Fibroblast of the aortic adventitia (primary cell): ENCODE results near the gene PRORP. TPM values are rescaled to one million over a fixed set of nuclear protein-coding genes. Genes with fewer than 3 reads are reported as not detected.

Experiments used
- DNase-seq: peaks from one replicate; pipeline ENCODE4 v3.0.0-alpha.2; 2010; ENCODE audit warnings: low read depth
- H3K4me3 ChIP-seq: 2 replicates; pipeline ENCODE4 v1.5.1; 2011; ENCODE audit warnings: low read depth, mild to moderate bottlenecking, control low read depth, low read length, moderate library complexity
- total RNA-seq: library from RNA; depleted of rRNA; stranded (reverse); fragments of >200 nt; gene quantifications from 2 replicates; pipeline ENCODE4 v1.2.3, GENCODE V29; 2012; ENCODE audit warnings: low replicate concordance
- TF ChIP-seq, protein P1 (sequence below): IDR thresholded peaks from 2 replicates; pipeline ENCODE4 v1.5.1; 2011; ENCODE audit warnings: mild to moderate bottlenecking, low read length, control low read depth, inconsistent platforms; ENCODE audit not compliant: insufficient read depth

The PRORP gene
- total RNA-seq, 1 donor: 36.2 TPM

DNA sequence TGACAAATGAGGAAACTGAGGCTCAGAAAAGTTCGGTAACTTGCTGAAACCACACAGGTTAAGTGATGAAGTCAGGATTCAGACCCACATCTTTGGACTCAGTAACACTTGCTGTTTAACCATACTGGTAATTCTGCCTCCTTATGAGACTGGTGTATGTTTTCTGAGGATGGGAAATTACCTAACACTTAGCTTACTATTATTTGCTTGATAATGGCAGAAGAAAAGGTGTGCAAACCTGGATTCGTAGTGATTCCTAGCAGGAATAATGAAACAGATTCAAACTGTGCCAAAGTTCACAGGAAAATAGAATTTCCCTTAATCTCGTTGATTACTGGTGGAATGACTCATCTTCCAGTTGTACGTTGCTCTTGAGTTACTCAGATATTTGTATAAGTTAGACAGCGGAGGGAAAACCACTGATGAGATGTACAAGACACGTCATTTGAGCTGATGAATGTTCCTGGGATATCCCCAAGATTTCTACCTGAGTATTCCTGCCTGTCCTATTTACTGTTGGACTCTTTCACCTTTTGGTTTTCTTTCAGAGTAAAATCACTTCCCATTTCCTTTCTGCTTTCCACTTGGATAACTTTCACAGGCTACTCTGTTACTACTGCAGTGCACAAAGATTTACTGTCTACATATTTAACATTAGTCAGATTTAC lies 37.5 kb downstream of the PRORP start:
- DNase-seq: peak; percentile 87
- TF ChIP-seq, protein P1, sequence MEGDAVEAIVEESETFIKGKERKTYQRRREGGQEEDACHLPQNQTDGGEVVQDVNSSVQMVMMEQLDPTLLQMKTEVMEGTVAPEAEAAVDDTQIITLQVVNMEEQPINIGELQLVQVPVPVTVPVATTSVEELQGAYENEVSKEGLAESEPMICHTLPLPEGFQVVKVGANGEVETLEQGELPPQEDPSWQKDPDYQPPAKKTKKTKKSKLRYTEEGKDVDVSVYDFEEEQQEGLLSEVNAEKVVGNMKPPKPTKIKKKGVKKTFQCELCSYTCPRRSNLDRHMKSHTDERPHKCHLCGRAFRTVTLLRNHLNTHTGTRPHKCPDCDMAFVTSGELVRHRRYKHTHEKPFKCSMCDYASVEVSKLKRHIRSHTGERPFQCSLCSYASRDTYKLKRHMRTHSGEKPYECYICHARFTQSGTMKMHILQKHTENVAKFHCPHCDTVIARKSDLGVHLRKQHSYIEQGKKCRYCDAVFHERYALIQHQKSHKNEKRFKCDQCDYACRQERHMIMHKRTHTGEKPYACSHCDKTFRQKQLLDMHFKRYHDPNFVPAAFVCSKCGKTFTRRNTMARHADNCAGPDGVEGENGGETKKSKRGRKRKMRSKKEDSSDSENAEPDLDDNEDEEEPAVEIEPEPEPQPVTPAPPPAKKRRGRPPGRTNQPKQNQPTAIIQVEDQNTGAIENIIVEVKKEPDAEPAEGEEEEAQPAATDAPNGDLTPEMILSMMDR: no peak
- H3K4me3 ChIP-seq: peak overlapping the region; percentile 3

DNA sequence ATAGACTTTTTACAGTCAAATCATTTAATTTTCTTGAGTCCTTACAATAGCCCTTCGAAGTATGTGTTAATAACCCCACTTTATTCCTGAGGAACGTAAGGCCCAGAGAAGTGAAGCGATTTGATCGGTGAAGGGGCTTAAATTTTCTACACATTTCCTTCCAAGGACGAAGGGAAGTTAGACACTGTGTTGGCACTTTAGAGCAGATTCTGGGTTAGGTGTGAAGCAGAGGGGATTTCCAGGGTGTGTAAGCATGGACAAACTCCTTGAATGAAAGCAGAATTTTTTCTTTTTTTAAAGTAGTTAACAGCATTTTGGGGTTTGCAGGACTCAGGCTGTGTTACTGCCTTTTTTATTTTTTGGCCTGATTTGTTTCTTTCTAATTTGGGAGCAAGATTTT lies 38.9 kb downstream of the PRORP start:
- no peak overlapping the region for H3K4me3 ChIP-seq

DNA sequence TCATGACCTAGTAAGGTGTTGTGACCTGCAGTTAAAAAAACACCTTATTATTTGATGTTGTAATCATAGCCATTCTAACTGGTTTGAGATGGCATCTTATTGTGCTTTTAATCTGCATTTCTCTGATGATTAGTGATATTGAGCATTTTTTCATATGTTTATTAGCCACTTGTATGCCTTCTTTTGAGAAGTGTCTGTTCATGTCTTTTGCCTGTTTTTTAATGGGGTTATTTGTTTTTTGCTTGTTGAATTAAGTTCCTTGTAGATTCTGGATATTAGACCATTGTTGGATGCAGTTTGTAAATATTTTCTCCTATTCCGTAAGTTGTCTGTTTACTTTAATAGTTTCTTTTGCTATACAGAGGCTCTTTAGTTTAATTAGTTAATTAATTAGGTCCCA lies 41.0 kb downstream of the PRORP start:
- no peak overlapping the region for H3K4me3 ChIP-seq
- TF ChIP-seq, protein P1: no peak
- no peak for DNase-seq

More for the DNA sequence above, 38.9 kb downstream of the PRORP start:
- TF ChIP-seq, protein P1: no peak
- no peak for DNase-seq

- H3K4me3 ChIP-seq: no peak overlapping the region
- TF ChIP-seq, protein P1: no peak
- DNase-seq: no peak
These were observed 42.5 kb downstream of the PRORP start for GRCh38 chr14:35164849-35165248.

GRCh38 chr14:35167496-35167895 lies 45.1 kb downstream of the PRORP start:
- TF ChIP-seq, protein P1: no peak
- DNase-seq: no peak
- H3K4me3 ChIP-seq: no peak overlapping the region

Other genes starting within 250 kb of the PRORP start
- 21.7 and 32.4 TPM in 2 replicates for gene BAZ1A, start 247.2 kb upstream of the PRORP start, total RNA-seq
- 37.0 and 78.4 TPM in 2 replicates for gene SRP54, start 139.6 kb upstream of the PRORP start, total RNA-seq
- gene FAM177A1, start 76.3 kb upstream of the PRORP start, total RNA-seq: 37.4 and 39.0 TPM in 2 replicates
- gene PPP2R3C, start 562 bp upstream of the PRORP start, total RNA-seq: 26.2 and 51.1 TPM in 2 replicates
- 96.7 and 184 TPM in 2 replicates for gene PSMA6, start 169.8 kb downstream of the PRORP start, total RNA-seq